Measurements from ENCODE around the gene OR2T29. TPM values are rescaled to one million over a fixed set of nuclear protein-coding genes. Genes with fewer than 3 reads are reported as not detected.
"Not testable (repeated sequence)": the region's sequence is repeated elsewhere in the genome, so short reads cannot be mapped to it uniquely, and the experiment has no call there.

The OR2T29 gene
- total RNA-seq, 1 donor from 2014 or later, result not detected

GRCh38 chr1:248585266-248585665 lies 22.7 kb upstream of the OR2T29 start:
- no peaks in the 10 kb centered on the region for H4K20me1 ChIP-seq (ENCODE audit: low read depth)
- H3K9me3 ChIP-seq (ENCODE audit: low read depth), result peaks cover 32% of the 10 kb centered on the region
- H3K36me3 Mint-ChIP-seq, result no peaks in the 10 kb centered on the region
- H3K9ac ChIP-seq, result no peak overlapping the region
- H3K27ac ChIP-seq, result no peak overlapping the region
- H3K4me2 ChIP-seq, result no peak overlapping the region
- H3K4me3 ChIP-seq, result no peak overlapping the region
- peaks cover 11% of the 10 kb centered on the region for H3K9me3 Mint-ChIP-seq
- H3F3A ChIP-seq (ENCODE audit: low read depth), result no peaks in the 10 kb centered on the region
- H2AFZ ChIP-seq (replicated peaks), result no peak overlapping the region
- peaks cover 2% of the 10 kb centered on the region for H3K36me3 ChIP-seq
- no peaks in the 10 kb centered on the region for H3K4me1 ChIP-seq
- DNase-seq (ENCODE audit: low spot score), result no peak
- H3K4me1 Mint-ChIP-seq, result no peaks in the 10 kb centered on the region
- no peak overlapping the region for H3K4me3 Mint-ChIP-seq
- TF ChIP-seq EZH2phosphoT487 (IDR thresholded peaks at IDR 0.05), result no peak
- TF ChIP-seq, protein P1, sequence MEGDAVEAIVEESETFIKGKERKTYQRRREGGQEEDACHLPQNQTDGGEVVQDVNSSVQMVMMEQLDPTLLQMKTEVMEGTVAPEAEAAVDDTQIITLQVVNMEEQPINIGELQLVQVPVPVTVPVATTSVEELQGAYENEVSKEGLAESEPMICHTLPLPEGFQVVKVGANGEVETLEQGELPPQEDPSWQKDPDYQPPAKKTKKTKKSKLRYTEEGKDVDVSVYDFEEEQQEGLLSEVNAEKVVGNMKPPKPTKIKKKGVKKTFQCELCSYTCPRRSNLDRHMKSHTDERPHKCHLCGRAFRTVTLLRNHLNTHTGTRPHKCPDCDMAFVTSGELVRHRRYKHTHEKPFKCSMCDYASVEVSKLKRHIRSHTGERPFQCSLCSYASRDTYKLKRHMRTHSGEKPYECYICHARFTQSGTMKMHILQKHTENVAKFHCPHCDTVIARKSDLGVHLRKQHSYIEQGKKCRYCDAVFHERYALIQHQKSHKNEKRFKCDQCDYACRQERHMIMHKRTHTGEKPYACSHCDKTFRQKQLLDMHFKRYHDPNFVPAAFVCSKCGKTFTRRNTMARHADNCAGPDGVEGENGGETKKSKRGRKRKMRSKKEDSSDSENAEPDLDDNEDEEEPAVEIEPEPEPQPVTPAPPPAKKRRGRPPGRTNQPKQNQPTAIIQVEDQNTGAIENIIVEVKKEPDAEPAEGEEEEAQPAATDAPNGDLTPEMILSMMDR (IDR thresholded peaks at IDR 0.05), result no peak
- no peaks in the 10 kb centered on the region for H3K27me3 Mint-ChIP-seq (ENCODE audit: insufficient read depth, low read depth)
- no peak overlapping the region for H3K27ac Mint-ChIP-seq
- no peaks in the 10 kb centered on the region for H3K27me3 ChIP-seq
- no peaks in the 10 kb centered on the region for H3K79me2 ChIP-seq (ENCODE audit: low read depth)

DNA sequence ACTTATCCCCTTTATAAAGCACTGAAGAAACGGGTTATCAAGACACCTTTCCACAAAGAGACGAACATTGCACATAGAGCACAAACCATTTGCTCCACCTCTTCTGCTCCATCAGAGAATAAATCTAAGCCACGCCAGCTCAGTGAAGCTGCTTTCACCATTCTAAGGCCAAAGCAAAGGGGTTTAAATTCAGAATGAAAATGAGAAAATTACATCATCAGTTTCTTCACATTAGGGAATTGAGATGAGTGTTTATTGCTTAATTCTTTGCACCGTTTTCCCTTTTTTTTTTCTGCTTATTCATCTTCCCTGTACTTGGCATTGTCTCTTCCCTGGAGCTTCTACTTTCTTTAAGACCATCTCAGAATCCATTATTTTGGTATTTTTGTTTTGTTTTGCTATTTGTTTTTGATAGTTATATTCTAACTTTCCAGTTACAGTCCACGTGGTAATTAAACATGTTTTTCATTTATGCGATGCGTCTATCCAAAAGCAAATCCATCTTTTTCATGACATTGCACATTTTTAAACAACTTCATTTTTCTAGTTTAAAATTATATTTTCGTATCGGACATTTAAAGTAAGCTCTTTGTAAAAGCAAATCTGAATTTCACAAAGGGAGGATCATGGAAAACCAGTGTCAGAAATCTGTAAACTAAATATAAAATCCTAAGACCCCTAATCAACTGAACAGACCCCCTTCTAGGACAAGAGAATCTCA lies 13.8 kb upstream of the OR2T29 start:
- Mint-ChIP-seq H3K27ac (no peak overlapping the region), H3K4me1 (no peaks in the 10 kb centered on the region), H3K36me3 (no peaks in the 10 kb centered on the region), H3K27me3 (ENCODE audit: insufficient read depth, low read depth) (peaks cover 3% of the 10 kb centered on the region), H3K9me3 (peaks cover 15% of the 10 kb centered on the region), H3K4me3 (no peak overlapping the region)
- no peaks in the 10 kb centered on the region for H3K36me3 ChIP-seq
- TF ChIP-seq, protein P1 (IDR thresholded peaks at IDR 0.05), result no peak
- TF ChIP-seq EZH2 (IDR thresholded peaks at IDR 0.05), result no peak
- TF ChIP-seq EZH2phosphoT487 (IDR thresholded peaks at IDR 0.05), result no peak
- H3K4me2 ChIP-seq, result no peak overlapping the region
- H2AFZ ChIP-seq (replicated peaks), result no peak overlapping the region
- no peak overlapping the region for H3K4me3 ChIP-seq
- no peaks in the 10 kb centered on the region for H3K4me1 ChIP-seq
- no peak overlapping the region for H3K27ac ChIP-seq
- no peaks in the 10 kb centered on the region for H4K20me1 ChIP-seq (ENCODE audit: low read depth)
- no peak overlapping the region for H3K9ac ChIP-seq
- no peaks in the 10 kb centered on the region for H3F3A ChIP-seq (ENCODE audit: low read depth)
- DNase-seq (ENCODE audit: low spot score), result no peak
- H3K9me3 ChIP-seq (ENCODE audit: low read depth), result no peaks in the 10 kb centered on the region
- no peaks in the 10 kb centered on the region for H3K27me3 ChIP-seq
- no peaks in the 10 kb centered on the region for H3K79me2 ChIP-seq (ENCODE audit: low read depth)

DNA sequence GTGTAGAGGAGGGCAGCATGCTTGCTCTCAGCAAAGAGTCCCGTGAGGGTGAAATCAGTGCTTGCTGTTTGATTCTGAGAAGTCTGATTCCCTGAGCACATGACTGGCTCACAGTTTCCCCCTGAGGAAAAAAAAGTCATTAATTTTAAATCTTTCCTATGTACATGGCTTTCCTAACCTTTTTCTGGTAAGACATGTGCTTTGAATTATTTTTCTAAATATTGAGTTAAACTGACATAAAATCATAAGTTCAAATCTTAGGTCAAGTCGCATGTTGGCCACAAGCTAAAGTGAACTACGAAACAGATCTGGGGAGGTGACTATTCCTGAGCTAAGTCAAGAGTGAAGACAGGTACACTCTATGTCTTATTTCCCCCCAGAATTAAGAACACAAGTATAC lies 12.1 kb upstream of the OR2T29 start, which contains the start of gene OR2T34:
OR2T34 (minus strand) TSS at position 101 of the 400 bp plus-strand sequence; CDS start at position 101, 0 bp downstream.
- not testable (repeated sequence) for H3K9me3 Mint-ChIP-seq; H3K27ac ChIP-seq; H3K4me1 Mint-ChIP-seq; H3K9me3 ChIP-seq (ENCODE audit: low read depth); DNase-seq (ENCODE audit: low spot score); H3K4me1 ChIP-seq; H2AFZ ChIP-seq (replicated peaks); H3K36me3 ChIP-seq; H3K27ac Mint-ChIP-seq; H3K27me3 ChIP-seq; H3K27me3 Mint-ChIP-seq (ENCODE audit: insufficient read depth, low read depth); H3K4me3 ChIP-seq; H3K79me2 ChIP-seq (ENCODE audit: low read depth); H3K36me3 Mint-ChIP-seq; H3K9ac ChIP-seq; H4K20me1 ChIP-seq (ENCODE audit: low read depth); H3K4me2 ChIP-seq; H3K4me3 Mint-ChIP-seq; H3F3A ChIP-seq (ENCODE audit: low read depth)

- H3F3A ChIP-seq (ENCODE audit: low read depth); H2AFZ ChIP-seq (replicated peaks); H3K27ac ChIP-seq; H3K36me3 Mint-ChIP-seq; H3K4me3 ChIP-seq; H3K36me3 ChIP-seq; H3K79me2 ChIP-seq (ENCODE audit: low read depth); H3K27ac Mint-ChIP-seq; H3K4me3 Mint-ChIP-seq; H3K4me2 ChIP-seq; H3K4me1 Mint-ChIP-seq; H3K27me3 ChIP-seq; H3K9ac ChIP-seq; H3K9me3 ChIP-seq (ENCODE audit: low read depth); H3K4me1 ChIP-seq; H3K27me3 Mint-ChIP-seq (ENCODE audit: insufficient read depth, low read depth); DNase-seq (ENCODE audit: low spot score); H4K20me1 ChIP-seq (ENCODE audit: low read depth): not testable (repeated sequence)
- H3K9me3 Mint-ChIP-seq, result peaks cover 10% of the 10 kb centered on the region
Observed at GRCh38 chr1:248573856-248574255, 11.3 kb upstream of the OR2T29 start.

- not testable (repeated sequence) for H3F3A ChIP-seq (ENCODE audit: low read depth); H3K27me3 ChIP-seq; H3K27me3 Mint-ChIP-seq (ENCODE audit: insufficient read depth, low read depth); H3K27ac ChIP-seq; H3K9me3 Mint-ChIP-seq; H2AFZ ChIP-seq (replicated peaks); H3K4me3 ChIP-seq; H3K4me1 Mint-ChIP-seq; H3K36me3 Mint-ChIP-seq; H3K36me3 ChIP-seq; DNase-seq (ENCODE audit: low spot score); H3K4me1 ChIP-seq; H4K20me1 ChIP-seq (ENCODE audit: low read depth); H3K9ac ChIP-seq; H3K79me2 ChIP-seq (ENCODE audit: low read depth); H3K4me3 Mint-ChIP-seq; H3K9me3 ChIP-seq (ENCODE audit: low read depth); H3K27ac Mint-ChIP-seq; H3K4me2 ChIP-seq
Observed at GRCh38 chr1:248572049-248572448, 9.5 kb upstream of the OR2T29 start.

DNA sequence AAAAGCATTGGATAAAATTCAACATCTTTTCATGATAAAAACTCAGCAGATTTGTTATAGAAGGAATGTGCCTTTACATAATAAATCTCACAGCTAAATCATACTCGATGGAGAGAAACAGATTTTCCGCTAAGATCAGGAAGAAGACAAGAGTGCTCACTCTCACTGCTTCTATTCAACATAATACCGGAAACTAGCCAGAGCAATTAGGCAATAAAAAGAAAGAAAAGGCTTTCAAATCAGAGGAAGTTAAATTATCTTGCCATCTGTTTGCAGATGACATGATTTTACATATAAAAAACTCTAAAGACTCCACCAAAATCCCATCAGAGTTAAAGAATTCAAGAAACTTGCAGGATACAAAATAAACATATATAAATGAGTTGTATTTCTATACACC lies 8.2 kb upstream of the OR2T29 start:
- not testable (repeated sequence) for H3K27ac ChIP-seq; H3K27me3 ChIP-seq; H3K9me3 Mint-ChIP-seq; H3K36me3 ChIP-seq; H3K4me2 ChIP-seq; H3K4me1 ChIP-seq; H4K20me1 ChIP-seq (ENCODE audit: low read depth); H3K4me3 ChIP-seq; H3K4me3 Mint-ChIP-seq; DNase-seq (ENCODE audit: low spot score); H3K27me3 Mint-ChIP-seq (ENCODE audit: insufficient read depth, low read depth); H3K9ac ChIP-seq; H3K36me3 Mint-ChIP-seq; H3K4me1 Mint-ChIP-seq; H3K27ac Mint-ChIP-seq; H2AFZ ChIP-seq (replicated peaks); H3F3A ChIP-seq (ENCODE audit: low read depth); H3K9me3 ChIP-seq (ENCODE audit: low read depth); H3K79me2 ChIP-seq (ENCODE audit: low read depth)
